NT2/D1 (cell line): Measurements from ENCODE around the gene F3.

Experiments
- SUZ12 ChIP-seq: IDR thresholded peaks from 2 replicates; pipeline ENCODE4 v1.6.1; 2011; ENCODE audit not compliant: insufficient read length, insufficient read depth; ENCODE audit errors: extremely low read depth
- YY1 ChIP-seq: IDR thresholded peaks from 2 replicates; pipeline ENCODE4 v1.6.1; 2011; ENCODE audit not compliant: insufficient read length, insufficient read depth

GRCh38 chr1:94481473-94481933, 60.1 kb downstream of the F3 start:
- TF ChIP-seq SUZ12, result no peak
- no peak for TF ChIP-seq YY1
